Measurements from ENCODE around the gene LRFN2.

DNA sequence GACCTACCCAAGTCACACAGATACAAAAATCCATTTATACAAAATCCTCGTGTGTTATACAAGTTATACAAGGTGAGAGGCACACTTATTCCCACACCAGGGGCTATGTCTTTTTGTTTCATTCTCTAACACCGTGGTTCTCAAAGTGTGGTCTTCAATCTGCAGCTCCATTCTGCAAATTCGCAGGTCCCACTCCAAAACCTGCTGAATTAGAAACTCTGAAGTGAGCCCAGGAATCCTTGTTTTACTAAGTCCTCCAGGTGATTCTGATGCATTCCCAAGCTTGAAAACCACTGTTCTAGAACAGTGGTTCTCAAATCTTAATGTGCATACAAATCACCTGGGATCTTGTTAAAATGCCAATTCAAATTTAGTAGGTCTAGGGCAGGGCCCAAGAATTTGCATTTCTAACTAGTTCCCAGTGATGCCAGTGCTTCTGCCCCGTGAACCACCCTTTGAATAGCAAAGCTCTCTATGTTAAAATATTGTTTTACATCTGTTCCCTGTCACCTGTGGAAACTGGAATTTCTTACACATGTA, 35.1 kb downstream of the LRFN2 start:
- TF ChIP-seq, protein P1, sequence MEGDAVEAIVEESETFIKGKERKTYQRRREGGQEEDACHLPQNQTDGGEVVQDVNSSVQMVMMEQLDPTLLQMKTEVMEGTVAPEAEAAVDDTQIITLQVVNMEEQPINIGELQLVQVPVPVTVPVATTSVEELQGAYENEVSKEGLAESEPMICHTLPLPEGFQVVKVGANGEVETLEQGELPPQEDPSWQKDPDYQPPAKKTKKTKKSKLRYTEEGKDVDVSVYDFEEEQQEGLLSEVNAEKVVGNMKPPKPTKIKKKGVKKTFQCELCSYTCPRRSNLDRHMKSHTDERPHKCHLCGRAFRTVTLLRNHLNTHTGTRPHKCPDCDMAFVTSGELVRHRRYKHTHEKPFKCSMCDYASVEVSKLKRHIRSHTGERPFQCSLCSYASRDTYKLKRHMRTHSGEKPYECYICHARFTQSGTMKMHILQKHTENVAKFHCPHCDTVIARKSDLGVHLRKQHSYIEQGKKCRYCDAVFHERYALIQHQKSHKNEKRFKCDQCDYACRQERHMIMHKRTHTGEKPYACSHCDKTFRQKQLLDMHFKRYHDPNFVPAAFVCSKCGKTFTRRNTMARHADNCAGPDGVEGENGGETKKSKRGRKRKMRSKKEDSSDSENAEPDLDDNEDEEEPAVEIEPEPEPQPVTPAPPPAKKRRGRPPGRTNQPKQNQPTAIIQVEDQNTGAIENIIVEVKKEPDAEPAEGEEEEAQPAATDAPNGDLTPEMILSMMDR (conservative IDR thresholded peaks at IDR 0.05; ENCODE audit: low read depth, low read length) = no peak
- no peak for TF ChIP-seq EZH2phosphoT487 (IDR thresholded peaks at IDR 0.05; ENCODE audit: borderline replicate concordance, low read length)
- no peak for TF ChIP-seq EZH2 (IDR thresholded peaks at IDR 0.05; ENCODE audit: low read length, unreplicated experiment)
